ENCODE results near the gene DLEC1. TPM values are rescaled to one million over a fixed set of nuclear protein-coding genes. Genes with fewer than 3 reads are reported as not detected.

The DLEC1 gene
- total RNA-seq (10 to 100 TPM; 13.2 to 15.1 TPM), polyA plus RNA-seq (1 to 10 TPM in 1 of 2 donors, under 1 TPM in 1; 0.49 to 1.3 TPM)

- Histone ChIP-seq H3K36me3 (ENCODE audit: insufficient read depth, low read length) (no peaks in the 10 kb centered on the region), H3K9me3 (ENCODE audit: control insufficient read depth in 1 of 2, low read length in 2 of 2) (no peaks in the 10 kb centered on the region), H3K27me3 (ENCODE audit: insufficient read depth, low read length) (no peaks in the 10 kb centered on the region), H3K4me1 (ENCODE audit: insufficient read depth, low read length) (peaks cover 38% of the 10 kb centered on the region), H3K27ac (ENCODE audit: low read depth, low read length) (peak within 1 kb of the TSS; percentile 85), H3K4me3 (ENCODE audit: low read length in 2 of 2) (peak within 1 kb of the TSS; percentile 44 to 78)
- H3K9me3 Mint-ChIP-seq = peaks cover 0 to 2% (median 0%) of the 10 kb centered on the region in 8 donors
- H3K4me1 Mint-ChIP-seq = peaks cover 23 to 45% (median 32%) of the 10 kb centered on the region in 4 donors
- no peaks in the 10 kb centered on the region for H3K27me3 Mint-ChIP-seq
- peak within 1 kb of the TSS; percentile 90 to 99 (median 97) for H3K27ac Mint-ChIP-seq
- DNase-seq = peak; percentile 88 to 93 (median 91)
- ChIA-PET CTCF (ENCODE audit: partially characterized antibody) (interaction anchor here (0.7 to 4.3 kb wide), 17 partner anchors 9 to 481 kb away, joined by 3 to 66 read pairs (median 4); partner anchors contain the start of genes ACAA1, PLCD1 and XYLB), POLR2A (ENCODE audit: partially characterized antibody) (interaction anchor here (0.9 to 3.7 kb wide), 12 partner anchors 19 to 180 kb away, joined by 3 to 48 read pairs (median 7); partner anchors contain the start of genes ACAA1, MYD88 and OXSR1)
- intact Hi-C loops (cut with micrococcal nuclease) = loop anchor here (1.0 kb wide), 2 partner anchors 45 to 126 kb away; partner anchors contain the start of gene OXSR1
- H3K36me3 Mint-ChIP-seq = peaks cover 2 to 8% of the 10 kb centered on the region in 2 donors
- H3K4me3 Mint-ChIP-seq = peak within 1 kb of the TSS; percentile 57 to 94 (median 85)
Observed at GRCh38 chr3:38039101-38039898, at the start of gene DLEC1. Gene DLEC1 (plus strand): TSS chr3:38039208. CDS start chr3:38039226, 18 bp downstream.

- DNase-seq = no peak
- no peak overlapping the region for H3K4me3 Mint-ChIP-seq
- intact Hi-C loops (cut with micrococcal nuclease) = no loop called here
- H3K36me3 Mint-ChIP-seq = peaks cover 0 to 7% of the 10 kb centered on the region in 2 donors
- peaks cover 19% of the 10 kb centered on the region for H3K4me1 ChIP-seq (ENCODE audit: insufficient read depth, low read length)
- POLR2A ChIA-PET (ENCODE audit: partially characterized antibody) = no interaction called here
- no peaks in the 10 kb centered on the region for H3K9me3 Mint-ChIP-seq
- no peak overlapping the region for H3K27ac ChIP-seq (ENCODE audit: low read depth, low read length)
- H3K4me3 ChIP-seq (ENCODE audit: low read length in 2 of 2) = no peak overlapping the region
- no peak overlapping the region for H3K27ac Mint-ChIP-seq
- CTCF ChIA-PET (ENCODE audit: partially characterized antibody) = no interaction called here
- peaks cover 18 to 38% (median 28%) of the 10 kb centered on the region in 4 donors for H3K4me1 Mint-ChIP-seq
- H3K36me3 ChIP-seq (ENCODE audit: insufficient read depth, low read length) = no peaks in the 10 kb centered on the region
- no peaks in the 10 kb centered on the region for H3K27me3 ChIP-seq (ENCODE audit: insufficient read depth, low read length)
- no peaks in the 10 kb centered on the region for H3K27me3 Mint-ChIP-seq
- H3K9me3 ChIP-seq (ENCODE audit: control insufficient read depth in 1 of 2, low read length in 2 of 2) = no peaks in the 10 kb centered on the region
Observed at GRCh38 chr3:37989821-37990480, 49.1 kb upstream of the DLEC1 start.

- H3K4me1 ChIP-seq (ENCODE audit: insufficient read depth, low read length) = peaks cover 25% of the 10 kb centered on the region
- no peak for DNase-seq
- H3K27ac Mint-ChIP-seq = peak within 1 kb of the TSS in 2 of 7 donors; percentile 37 to 80
- H3K4me3 ChIP-seq (ENCODE audit: low read length in 2 of 2) = no peak within 1 kb of the TSS
- H3K9me3 ChIP-seq (ENCODE audit: control insufficient read depth in 1 of 2, low read length in 2 of 2) = no peaks in the 10 kb centered on the region
- peak within 1 kb of the TSS in 1 of 8 donors; percentile 12 for H3K4me3 Mint-ChIP-seq
- H3K4me1 Mint-ChIP-seq = peaks cover 23 to 43% (median 34%) of the 10 kb centered on the region in 4 donors
- no peaks in the 10 kb centered on the region for H3K36me3 ChIP-seq (ENCODE audit: insufficient read depth, low read length)
- POLR2A ChIA-PET (ENCODE audit: partially characterized antibody) = no interaction called here
- no peaks in the 10 kb centered on the region for H3K9me3 Mint-ChIP-seq
- intact Hi-C loops (cut with micrococcal nuclease) = no loop called here
- H3K27me3 ChIP-seq (ENCODE audit: insufficient read depth, low read length) = no peaks in the 10 kb centered on the region
- H3K27ac ChIP-seq (ENCODE audit: low read depth, low read length) = no peak within 1 kb of the TSS
- peaks cover 1 to 12% of the 10 kb centered on the region in 2 donors for H3K36me3 Mint-ChIP-seq
- CTCF ChIA-PET (ENCODE audit: partially characterized antibody) = no interaction called here
- H3K27me3 Mint-ChIP-seq = no peaks in the 10 kb centered on the region
Observed at GRCh38 chr3:37990527-37990926, 48.5 kb upstream of the DLEC1 start, which contains the start of gene VILL. Gene VILL (plus strand): TSS chr3:37990786. CDS start chr3:37993673, 2,887 bp downstream.

GRCh38 chr3:37991109-37991508, 47.9 kb upstream of the DLEC1 start:
- Mint-ChIP-seq H3K4me3 (no peak overlapping the region), H3K36me3 (peaks cover 7 to 16% of the 10 kb centered on the region in 2 donors), H3K9me3 (no peaks in the 10 kb centered on the region), H3K27me3 (no peaks in the 10 kb centered on the region), H3K27ac (no peak overlapping the region), H3K4me1 (peaks cover 28 to 49% (median 40%) of the 10 kb centered on the region in 4 donors)
- no peaks in the 10 kb centered on the region for H3K27me3 ChIP-seq (ENCODE audit: insufficient read depth, low read length)
- intact Hi-C loops (cut with micrococcal nuclease) = no loop called here
- no peaks in the 10 kb centered on the region for H3K9me3 ChIP-seq (ENCODE audit: control insufficient read depth in 1 of 2, low read length in 2 of 2)
- ChIA-PET POLR2A (ENCODE audit: partially characterized antibody) (no interaction called here), CTCF (ENCODE audit: partially characterized antibody) (no interaction called here)
- DNase-seq = no peak
- H3K27ac ChIP-seq (ENCODE audit: low read depth, low read length) = no peak overlapping the region
- H3K36me3 ChIP-seq (ENCODE audit: insufficient read depth, low read length) = no peaks in the 10 kb centered on the region
- H3K4me1 ChIP-seq (ENCODE audit: insufficient read depth, low read length) = peaks cover 30% of the 10 kb centered on the region
- no peak overlapping the region for H3K4me3 ChIP-seq (ENCODE audit: low read length in 2 of 2)

- peaks cover 35 to 56% (median 47%) of the 10 kb centered on the region in 4 donors for H3K4me1 Mint-ChIP-seq
- H3K4me3 Mint-ChIP-seq = peak overlapping the region in 2 of 8 donors; percentile 2 to 8
- H3K9me3 Mint-ChIP-seq = no peaks in the 10 kb centered on the region
- no peaks in the 10 kb centered on the region for H3K9me3 ChIP-seq (ENCODE audit: control insufficient read depth in 1 of 2, low read length in 2 of 2)
- ChIA-PET CTCF (ENCODE audit: partially characterized antibody) (interaction anchor here (1.9 kb wide), 2 partner anchors 12 to 17 kb away, joined by 4 to 5 read pairs; no protein-coding TSS in a partner anchor), POLR2A (ENCODE audit: partially characterized antibody) (no interaction called here)
- H3K36me3 ChIP-seq (ENCODE audit: insufficient read depth, low read length) = peaks cover 3% of the 10 kb centered on the region
- H3K27ac Mint-ChIP-seq = peak overlapping the region in 4 of 7 donors; percentile 37 to 95 (median 80)
- peaks cover 14 to 23% of the 10 kb centered on the region in 2 donors for H3K36me3 Mint-ChIP-seq
- DNase-seq = no peak
- H3K27me3 Mint-ChIP-seq = no peaks in the 10 kb centered on the region
- no peaks in the 10 kb centered on the region for H3K27me3 ChIP-seq (ENCODE audit: insufficient read depth, low read length)
- intact Hi-C loops (cut with micrococcal nuclease) = no loop called here
- H3K27ac ChIP-seq (ENCODE audit: low read depth, low read length) = no peak overlapping the region
- no peak overlapping the region for H3K4me3 ChIP-seq (ENCODE audit: low read length in 2 of 2)
- H3K4me1 ChIP-seq (ENCODE audit: insufficient read depth, low read length) = peaks cover 38% of the 10 kb centered on the region
Observed at GRCh38 chr3:37991823-37992222, 47.2 kb upstream of the DLEC1 start.

GRCh38 chr3:37992271-37993066, 46.5 kb upstream of the DLEC1 start:
- intact Hi-C loops (cut with micrococcal nuclease) = no loop called here
- peaks cover 3% of the 10 kb centered on the region for H3K36me3 ChIP-seq (ENCODE audit: insufficient read depth, low read length)
- H3K4me3 Mint-ChIP-seq = peak overlapping the region; percentile 90 to 98 (median 97)
- H3K4me1 Mint-ChIP-seq = peaks cover 37 to 61% (median 53%) of the 10 kb centered on the region in 4 donors
- peaks cover 44% of the 10 kb centered on the region for H3K4me1 ChIP-seq (ENCODE audit: insufficient read depth, low read length)
- H3K27me3 ChIP-seq (ENCODE audit: insufficient read depth, low read length) = no peaks in the 10 kb centered on the region
- ChIA-PET CTCF (ENCODE audit: partially characterized antibody) (interaction anchor here (1.2 to 1.9 kb wide), 3 partner anchors 11 to 18 kb away, joined by 3 to 5 read pairs (median 4); no protein-coding TSS in a partner anchor), POLR2A (ENCODE audit: partially characterized antibody) (no interaction called here)
- no peaks in the 10 kb centered on the region for H3K27me3 Mint-ChIP-seq
- H3K9me3 ChIP-seq (ENCODE audit: control insufficient read depth in 1 of 2, low read length in 2 of 2) = no peaks in the 10 kb centered on the region
- no peak overlapping the region for H3K27ac ChIP-seq (ENCODE audit: low read depth, low read length)
- H3K9me3 Mint-ChIP-seq = no peaks in the 10 kb centered on the region
- peaks cover 17 to 25% of the 10 kb centered on the region in 2 donors for H3K36me3 Mint-ChIP-seq
- H3K4me3 ChIP-seq (ENCODE audit: low read length in 2 of 2) = no peak overlapping the region
- peak overlapping the region; percentile 62 to 98 (median 95) for H3K27ac Mint-ChIP-seq
- peak in 1 of 5 donors; percentile 16 for DNase-seq

Data from CD4-positive, alpha-beta memory T cell (primary cell).